GM15510 (cell line): ENCODE measurements around the gene CCNL2.
A peak's percentile ranks its signal among the peaks of the same experiment; 100 is the strongest.

Experiments used
- POLR2A ChIP-seq: IDR thresholded peaks from 3 replicates; pipeline ENCODE4 v1.6.1; 2011; ENCODE audit warnings: borderline replicate concordance; ENCODE audit not compliant: insufficient read length; ENCODE audit errors: extremely low read depth

Gene CCNL2

DNA sequence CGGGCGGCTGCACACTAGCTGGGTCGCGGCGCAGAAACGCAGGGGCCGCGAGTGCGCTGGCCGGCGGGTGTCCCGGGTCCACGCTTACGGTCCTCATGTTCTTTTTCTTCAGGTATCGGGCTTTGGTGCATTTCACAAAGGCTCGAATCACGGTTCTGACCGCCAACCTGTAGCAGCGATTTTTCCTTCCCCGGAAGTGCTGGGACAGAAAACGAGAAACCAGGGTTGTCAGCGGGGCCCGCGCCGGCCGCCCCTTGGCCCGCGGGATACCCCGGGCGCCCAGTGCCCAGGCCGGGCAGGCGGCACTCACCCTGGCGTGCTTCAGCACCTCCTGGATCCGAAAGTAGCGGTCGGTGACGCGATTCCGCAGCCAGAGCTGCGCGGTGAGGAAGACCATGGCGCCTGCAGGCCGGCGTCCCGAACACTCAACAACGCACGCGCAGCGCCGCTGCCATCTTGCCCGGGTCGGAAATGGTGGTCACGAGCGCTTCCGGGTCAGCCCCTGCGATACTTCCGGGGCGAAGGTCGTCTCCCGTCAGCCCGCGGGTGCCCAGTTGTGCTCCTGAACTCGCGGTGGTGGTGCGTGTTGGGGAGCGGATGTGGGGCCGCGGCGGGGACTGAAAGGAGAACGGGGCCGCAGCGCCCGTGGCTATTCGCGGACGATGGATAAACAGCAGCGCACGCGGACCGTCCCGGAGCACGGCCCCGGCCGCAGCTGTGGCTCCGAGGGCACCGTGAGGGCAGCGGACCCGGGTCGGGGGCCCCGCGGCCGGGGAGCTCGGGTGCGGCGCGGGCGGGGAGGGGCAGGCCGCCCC lies 7.9 kb upstream of the CCNL2 start, which contains the start of gene MRPL20:
TSS of gene MRPL20 (minus strand) at position 473 of the 815 bp plus-strand sequence. CDS start at position 397, 76 bp downstream.
- TF ChIP-seq POLR2A = peak; percentile 95

DNA sequence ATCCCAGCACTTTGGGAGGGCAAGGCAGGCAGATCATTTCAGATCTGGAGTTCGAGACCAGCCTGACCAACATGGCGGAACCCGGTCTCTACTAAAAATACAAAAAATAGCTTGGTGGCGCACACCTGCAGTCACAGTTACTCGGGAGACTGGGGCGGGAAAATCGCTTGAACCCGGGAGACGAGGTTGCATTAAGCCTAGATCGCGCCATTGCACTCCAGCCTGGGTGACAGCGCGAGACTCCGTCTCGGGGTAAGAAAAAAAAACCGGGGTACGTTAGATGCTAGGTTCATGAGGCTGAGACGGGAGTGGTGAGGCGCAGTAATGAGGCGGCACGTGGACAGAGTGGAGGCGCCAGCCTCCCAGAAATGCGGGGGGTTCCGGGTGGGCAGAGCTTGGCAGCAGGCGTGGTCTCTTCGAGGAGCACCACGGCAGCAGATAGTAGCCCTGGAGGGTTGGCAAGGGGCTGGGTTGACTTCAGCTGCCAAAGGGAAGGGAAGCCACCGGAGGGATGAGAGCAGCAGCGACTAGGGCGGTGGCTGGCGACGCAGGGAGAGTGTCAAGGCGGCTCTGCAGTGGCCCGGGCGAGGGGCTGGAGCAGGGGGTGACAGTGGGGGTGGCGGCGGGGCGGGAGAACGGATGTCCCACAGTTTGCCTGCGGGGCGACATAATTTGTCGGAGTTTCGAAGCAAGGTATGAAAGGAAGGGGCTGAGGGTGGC lies 7.1 kb upstream of the CCNL2 start:
- TF ChIP-seq POLR2A = no peak

DNA sequence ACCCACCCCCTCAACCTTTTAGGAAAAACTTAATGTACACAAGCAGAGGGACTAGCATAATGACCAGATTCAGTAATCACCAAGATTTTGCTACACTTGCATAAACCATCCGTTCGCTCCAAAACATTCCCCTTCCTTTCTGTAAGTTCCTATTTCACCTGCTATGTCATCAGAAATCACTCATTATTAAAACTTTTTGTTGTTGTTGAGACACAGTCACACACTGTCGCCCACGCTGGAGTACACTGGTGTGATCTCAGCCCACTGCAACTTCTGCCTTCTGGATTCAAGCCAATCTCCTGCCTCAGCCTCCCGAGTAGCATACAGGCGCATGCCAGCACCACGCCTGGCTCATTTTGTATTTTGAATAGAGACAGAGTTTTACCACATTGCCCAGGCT lies 4.5 kb upstream of the CCNL2 start:
- TF ChIP-seq POLR2A = no peak

DNA sequence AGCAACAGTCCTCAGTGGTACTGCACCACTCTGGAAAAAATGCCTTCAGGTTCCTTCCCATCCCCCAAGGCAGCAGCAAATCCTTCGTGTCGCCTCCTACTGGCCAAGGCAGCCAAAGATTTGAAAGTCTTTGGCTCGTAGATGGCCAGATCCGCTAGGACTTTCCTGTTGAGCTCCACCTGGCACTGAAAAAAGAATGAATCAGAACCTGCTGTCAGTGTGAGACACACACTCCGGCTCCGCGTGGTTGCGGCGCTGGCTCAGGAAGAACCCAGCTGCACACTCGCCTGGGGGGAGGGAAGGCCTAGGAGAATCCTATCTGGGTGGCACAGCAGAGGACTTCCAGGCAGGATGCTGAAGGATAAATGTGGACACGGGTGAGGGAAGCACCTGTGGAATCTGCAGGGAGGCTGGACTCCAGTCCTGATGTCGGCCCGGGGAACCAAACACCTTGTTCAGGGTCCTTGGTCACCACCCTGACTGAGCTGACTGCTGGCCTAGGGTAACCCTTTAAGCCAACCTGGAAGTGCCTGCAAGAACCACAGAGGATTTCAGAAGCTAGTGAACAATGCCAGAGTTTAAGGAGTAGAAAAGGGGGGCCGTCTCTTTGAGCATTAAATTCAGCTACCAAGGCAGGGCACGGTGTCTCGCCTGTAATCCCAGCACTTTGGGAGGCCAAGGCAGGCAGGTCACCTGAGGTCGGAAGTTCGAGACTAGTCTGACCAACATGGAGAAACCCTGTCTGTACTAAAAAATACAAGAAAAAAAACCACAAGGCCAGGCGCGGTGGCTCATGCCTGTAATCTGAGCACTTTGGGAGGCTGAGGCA lies 3.2 kb upstream of the CCNL2 start:
- no peak for TF ChIP-seq POLR2A

DNA sequence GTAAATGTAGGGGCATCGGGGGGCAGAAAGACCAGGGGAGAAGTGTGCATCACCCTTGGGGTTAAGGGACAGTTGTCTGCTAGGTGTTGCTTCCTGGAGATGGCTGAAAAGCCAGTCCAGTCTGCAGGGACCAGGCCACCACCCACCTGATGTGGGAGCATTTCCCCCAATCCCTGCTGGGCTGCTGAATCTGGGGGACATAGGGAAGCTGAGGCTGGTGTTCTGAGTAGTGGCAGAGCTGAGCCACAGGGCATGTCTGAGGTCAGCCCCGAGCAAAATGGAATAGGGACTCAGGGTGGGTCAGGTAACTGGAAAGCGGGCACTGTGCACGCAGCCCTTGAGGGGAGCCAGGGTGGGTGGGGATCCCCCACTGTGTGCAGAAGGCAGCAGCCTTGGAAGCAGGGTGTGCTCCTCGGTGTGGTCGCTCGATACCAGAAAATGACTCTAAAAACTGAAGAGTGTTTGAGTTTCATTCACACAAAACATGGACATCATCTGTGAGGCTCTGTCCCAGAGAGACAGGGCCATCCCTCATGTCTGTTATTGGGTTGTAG lies 2.4 kb upstream of the CCNL2 start:
- TF ChIP-seq POLR2A = no peak

DNA sequence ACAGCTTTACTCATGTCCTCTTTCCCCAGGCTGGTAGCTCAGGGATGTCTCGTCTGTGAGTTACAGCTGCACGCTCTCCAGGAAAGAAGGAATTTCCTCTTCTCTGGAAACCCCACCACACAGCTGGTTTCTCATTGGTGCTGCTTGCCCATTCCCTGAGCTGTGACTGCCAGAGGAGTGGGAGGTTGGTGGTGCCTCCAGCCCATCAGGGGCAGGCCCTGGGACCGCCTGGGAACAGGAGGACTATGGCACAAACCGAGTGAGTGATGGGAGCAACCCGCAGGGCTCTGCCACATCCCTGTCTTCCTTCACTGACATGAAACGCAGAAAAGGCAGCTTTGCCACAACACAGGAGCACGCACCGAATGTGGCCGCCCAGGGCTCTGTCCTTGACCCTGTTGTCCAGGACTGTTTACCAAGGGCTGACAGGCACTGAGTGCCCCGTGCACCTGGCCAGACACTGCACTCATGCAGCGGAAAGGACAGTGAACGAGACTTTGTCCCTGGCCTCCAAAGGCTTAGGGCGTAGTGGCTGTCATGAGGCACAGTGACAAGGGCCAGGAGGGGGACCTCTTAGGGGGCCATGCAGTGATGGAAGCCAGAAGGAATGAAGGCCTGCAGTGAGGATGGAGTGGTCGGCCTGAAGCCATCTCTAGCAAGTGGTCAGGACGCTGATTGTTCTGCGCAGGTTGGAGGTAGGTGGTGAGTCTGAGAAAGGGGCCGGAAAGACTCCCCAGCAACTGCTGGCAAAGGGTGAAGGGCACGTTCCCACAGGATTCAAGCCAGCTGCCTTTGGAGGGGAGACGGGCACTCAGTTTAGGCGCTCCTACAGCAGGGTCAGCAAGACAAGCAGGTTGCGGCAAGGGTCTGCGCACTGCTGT lies 1.7 kb upstream of the CCNL2 start:
- TF ChIP-seq POLR2A = no peak

DNA sequence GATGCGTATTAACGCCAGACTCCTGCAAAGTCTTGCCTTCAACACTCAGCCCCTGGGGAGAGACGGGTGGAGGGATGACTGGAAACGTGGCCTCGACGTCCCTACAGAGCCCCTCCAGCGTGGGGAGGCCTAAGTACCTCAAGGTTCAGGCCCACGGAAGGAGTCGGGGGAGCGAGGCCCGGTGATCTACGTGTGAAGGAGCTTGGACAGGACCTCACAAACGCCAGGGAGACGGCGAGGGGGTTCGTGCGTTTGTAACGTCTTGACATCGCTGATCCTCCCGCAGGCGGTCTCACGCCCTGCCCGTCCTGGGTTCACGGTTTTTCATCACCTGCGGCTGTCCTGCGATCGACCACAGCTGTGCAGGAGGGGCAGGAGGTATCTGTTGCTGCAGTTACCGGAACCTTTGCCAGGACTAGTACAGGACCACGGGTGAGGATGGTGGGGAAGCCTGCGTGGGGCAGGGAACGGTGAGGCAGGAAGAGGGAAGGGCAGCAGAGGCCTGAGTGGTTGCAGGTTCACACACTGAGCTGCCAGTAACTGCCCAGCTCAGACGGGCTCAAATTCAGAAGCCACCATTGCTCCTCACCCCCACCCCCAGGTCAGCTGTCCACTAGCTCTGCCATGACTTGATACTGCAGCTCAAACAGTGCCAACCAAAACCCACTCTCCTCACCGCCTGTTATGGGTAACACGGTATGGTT lies 889 bp upstream of the CCNL2 start:
- no peak for TF ChIP-seq POLR2A

DNA sequence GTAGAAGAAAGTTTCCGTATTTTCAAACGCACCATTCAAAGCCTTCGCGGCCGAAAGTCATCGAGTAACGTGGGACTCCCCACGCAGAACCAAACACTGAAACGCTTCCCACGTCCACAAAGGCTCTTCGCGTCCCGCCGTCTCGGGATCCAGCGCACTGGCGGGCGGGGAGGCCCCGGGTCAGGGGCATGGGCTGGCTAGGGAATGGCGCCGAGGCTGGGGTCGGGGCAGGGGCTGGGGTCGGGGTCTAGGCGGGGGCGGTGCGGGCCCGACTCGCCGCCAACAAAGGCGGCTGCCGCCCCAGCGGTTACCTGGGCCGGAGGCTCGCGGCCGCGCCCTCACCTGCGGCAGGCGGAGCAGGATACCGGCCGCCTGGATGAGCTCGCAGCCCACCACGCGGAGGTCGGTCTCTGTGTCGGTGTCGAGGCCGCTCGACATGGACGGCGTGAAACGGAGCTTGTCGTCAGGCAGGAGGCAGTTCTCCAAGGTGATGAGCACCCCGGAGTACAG lies 403 bp downstream of the CCNL2 start:
- no peak for TF ChIP-seq POLR2A

DNA sequence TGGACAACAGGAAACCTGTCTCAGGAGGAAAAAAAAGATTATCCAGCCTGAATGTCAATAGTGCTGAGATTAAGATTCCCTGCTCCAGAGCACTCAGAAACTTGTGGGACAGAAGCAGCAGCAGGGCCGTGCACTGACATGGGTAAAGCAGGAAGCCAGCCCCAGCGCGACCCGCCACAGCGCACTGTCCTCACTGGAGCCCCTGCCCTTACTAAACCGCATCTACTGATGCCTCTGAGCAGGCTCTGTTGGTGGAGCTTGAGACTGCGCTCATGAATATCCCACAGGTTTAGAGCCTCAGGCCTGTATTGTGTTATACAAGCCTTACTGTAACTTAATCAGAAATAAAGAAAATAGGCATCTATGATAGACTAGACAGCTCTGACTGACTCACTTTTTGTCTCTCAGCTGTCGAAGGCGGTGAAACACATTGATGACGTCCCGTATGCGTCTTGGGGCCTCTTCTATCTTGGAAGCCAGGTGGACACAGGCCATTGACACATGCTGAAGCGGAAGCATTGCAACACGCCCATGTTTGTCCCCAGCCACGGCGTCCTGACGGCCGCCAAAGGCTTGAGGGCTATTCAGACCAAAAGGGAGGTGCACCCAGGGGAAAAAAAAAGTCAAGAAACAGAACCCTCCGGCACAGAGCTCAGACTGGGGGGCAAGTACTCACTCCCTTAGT lies 1.2 kb downstream of the CCNL2 start:
- TF ChIP-seq POLR2A = no peak

DNA sequence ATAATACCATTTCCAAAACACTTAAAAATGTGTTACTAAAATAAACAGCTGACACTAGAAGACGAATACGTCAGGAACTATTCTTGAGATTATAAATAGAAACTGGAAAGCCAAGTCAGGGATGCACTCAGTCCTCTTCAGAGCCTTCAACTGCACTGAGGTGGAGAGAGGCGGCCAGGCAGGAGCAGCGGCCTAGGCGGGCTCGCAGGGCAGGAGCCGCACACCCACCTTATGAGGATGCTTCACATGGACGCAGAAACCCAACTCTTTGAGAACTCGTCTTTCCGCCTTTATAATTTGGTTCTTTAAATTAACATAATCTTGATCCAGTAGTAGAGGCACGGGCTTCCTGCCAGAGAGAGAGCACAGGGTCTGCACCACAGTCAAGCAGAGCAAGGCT lies 4.0 kb downstream of the CCNL2 start:
- TF ChIP-seq POLR2A = no peak

DNA sequence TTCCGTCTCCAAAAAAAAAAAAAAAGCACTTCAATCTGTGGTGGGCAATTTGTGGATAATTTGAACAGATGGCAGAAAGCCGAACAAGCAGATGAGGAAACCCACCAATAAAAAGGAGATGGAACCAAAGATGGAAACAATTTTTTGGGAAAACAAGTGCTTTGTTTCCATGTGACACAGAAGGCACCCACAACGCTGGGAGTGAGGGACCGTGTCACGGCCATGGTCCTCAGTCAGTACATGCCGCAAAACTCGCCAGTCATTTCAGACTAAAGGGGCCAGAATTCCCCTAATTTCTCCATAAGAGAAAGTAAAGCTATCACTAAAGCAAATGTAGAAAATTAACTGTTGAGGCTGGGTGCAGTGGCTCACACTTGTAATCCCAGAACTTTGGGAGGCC lies 5.0 kb downstream of the CCNL2 start:
- no peak for TF ChIP-seq POLR2A

DNA sequence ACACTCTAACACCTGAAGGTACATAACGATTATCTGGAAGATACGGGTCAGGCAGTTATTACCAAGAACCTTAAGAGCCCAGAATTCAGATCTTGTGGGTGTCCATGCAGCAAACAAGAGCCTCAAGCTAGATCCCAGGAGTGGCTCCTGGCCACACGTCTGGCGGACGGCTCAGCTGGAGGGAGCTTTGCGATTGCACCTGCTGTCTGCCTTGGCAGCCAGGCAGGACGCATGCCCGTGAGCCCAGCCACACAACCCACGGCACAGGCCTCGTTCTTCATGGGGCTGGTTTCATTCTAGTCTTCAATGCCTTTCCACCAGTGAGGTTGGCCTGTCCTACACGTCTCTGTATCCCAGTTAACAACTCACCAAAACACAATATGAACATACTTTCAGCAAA lies 5.7 kb downstream of the CCNL2 start:
- no peak for TF ChIP-seq POLR2A

DNA sequence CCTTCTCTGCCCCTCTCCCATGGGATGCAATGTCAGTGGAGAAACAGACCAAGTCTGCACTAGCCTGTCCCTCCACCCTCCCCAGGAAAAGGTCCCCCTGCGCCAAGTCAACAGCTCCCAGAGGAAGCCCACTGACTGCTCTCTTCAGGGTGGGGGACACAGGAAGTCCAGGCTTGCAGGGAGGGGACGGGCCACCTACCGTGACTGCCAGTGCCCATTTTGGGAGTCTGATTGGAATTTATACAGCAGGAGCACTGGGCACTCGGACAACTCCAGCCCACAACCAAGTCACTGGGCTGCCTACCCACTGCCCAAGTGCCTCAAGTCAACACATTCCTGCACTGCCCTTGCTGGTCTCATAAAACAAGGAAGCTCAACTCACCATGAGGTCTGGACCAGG lies 6.1 kb downstream of the CCNL2 start:
- no peak for TF ChIP-seq POLR2A

DNA sequence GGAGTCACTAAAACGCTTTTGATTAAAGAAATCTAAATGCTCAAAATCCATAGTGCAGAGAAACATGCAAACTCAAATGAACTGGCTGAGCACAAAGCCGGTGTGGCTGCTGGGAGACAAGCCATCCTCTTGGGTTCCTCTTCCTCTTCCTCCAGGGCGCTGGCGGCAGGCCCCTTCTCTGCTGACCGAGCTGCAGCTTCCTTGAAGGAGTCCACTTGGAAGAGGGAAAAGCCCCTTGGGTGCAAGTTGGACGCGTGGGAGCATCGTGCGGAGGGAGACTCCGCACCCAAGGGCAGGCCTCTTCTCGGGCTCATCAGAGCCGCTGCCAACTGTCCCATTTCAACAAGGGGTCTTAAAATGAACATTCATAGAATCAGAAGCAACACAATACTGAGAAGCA lies 7.9 kb downstream of the CCNL2 start:
- no peak for TF ChIP-seq POLR2A
